Measurements from ENCODE around the gene KCTD7.
"Not testable (repeated sequence)": the region's sequence is repeated elsewhere in the genome, so short reads cannot be mapped to it uniquely, and the experiment has no call there.

The KCTD7 gene

GRCh38 chr7:66628361-66629221 lies at the start of gene KCTD7:
Gene KCTD7, plus strand, starts transcription at chr7:66628881. Its CDS starts 184 bp downstream, at chr7:66629065.
- DNase-seq (ENCODE audit: low read depth in 2 of 3, low spot score in 2 of 3): peak; percentile 83 to 92 (median 83)

DNA sequence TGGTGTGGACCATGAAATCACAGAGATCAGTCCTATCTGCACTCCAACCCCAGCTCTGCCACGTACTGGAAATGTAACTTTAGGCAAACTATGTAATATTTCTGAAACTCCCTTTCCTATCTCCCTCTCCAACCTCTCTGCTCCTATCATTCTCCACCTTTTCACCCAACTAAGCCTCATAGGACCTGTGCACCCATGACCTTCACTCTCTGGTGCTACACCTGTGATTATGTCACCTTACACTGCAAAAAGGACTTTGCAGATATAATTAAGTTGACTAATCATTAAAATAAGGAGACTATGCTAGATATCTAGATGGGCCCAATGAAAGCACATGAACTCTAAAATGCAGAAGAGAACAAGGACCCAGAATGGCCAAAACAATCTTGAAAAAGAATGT lies 48.3 kb upstream of the KCTD7 start:
- DNase-seq (ENCODE audit: low read depth in 2 of 3, low spot score in 2 of 3): not testable (repeated sequence)

GRCh38 chr7:66582816-66583489 lies 45.7 kb upstream of the KCTD7 start:
- DNase-seq (ENCODE audit: low read depth in 2 of 3, low spot score in 2 of 3): not testable (repeated sequence)

GRCh38 chr7:66583490-66584110 lies 45.1 kb upstream of the KCTD7 start:
- DNase-seq (ENCODE audit: low read depth in 2 of 3, low spot score in 2 of 3): no peak

DNA sequence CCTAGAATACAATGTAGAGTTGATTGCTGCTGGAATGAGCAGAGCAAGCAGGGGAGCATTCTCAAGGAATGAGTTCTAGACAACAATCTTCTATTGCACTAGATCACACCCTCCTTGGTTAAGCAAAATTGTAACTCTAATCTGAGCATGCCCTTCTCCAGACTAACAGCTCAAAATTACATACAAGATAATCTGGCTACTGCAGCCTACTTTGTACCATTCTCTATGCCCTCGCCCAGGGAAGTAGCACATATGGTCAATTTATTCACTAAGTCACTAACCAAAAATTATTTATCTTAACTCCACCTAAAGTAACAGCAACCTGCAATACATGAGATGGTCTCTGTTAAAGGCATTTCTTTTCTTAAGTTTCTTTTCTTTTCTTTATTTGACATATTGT lies 42.5 kb upstream of the KCTD7 start:
- DNase-seq (ENCODE audit: low read depth in 2 of 3, low spot score in 2 of 3): no peak

DNA sequence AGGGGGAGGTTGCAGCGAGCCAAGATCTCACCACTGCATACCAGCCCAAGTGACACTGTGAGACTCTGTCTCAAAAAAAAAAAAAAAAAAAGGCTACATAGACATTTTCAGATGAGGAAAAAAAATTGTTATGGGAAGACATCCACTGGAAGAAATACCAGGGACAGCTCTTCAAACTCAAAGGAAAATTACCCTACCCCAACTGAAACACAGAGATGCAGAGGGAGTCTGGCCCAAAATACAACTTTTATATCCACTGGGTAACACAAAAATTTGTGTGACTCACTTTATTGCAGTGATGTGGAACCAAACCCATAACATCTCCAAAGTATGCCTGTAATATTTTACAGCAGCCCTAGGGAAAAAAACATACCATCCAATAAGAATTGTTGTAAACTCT lies 40.5 kb upstream of the KCTD7 start:
- DNase-seq (ENCODE audit: low read depth in 2 of 3, low spot score in 2 of 3): not testable (repeated sequence)

DNA sequence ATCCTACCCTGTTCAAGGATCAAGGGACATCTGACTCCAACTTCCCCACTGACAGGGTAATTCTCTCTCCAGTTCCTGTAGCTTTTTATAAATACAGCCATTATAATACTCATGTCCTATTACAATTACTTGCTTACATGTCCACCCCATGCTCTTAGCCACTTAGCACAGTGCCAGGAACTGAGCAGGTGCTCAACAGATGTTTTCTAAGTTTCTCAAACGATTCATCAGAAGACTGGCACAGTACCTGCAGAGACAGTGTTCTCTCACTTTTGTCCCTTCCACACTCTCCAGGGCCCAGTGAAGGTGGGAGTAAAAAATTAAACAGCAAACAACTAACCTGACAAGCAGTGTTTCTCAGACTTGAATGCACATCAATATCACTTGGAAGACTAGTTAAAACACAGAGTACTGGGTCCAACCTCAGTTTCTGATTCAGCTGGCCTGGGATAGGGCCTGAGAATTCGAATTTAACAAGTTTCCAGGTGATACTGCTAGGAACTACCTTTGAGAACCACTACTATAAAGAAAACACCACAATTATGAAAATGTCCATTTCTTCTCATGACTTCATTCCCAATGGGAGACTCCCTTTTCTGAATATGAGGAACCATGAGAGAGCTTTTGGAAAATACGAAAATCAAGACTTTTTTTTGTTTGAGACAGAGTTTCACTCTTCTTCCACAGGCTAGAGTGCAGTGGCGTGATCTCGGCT lies 39.7 kb upstream of the KCTD7 start:
- not testable (repeated sequence) for DNase-seq (ENCODE audit: low read depth in 2 of 3, low spot score in 2 of 3)

DNA sequence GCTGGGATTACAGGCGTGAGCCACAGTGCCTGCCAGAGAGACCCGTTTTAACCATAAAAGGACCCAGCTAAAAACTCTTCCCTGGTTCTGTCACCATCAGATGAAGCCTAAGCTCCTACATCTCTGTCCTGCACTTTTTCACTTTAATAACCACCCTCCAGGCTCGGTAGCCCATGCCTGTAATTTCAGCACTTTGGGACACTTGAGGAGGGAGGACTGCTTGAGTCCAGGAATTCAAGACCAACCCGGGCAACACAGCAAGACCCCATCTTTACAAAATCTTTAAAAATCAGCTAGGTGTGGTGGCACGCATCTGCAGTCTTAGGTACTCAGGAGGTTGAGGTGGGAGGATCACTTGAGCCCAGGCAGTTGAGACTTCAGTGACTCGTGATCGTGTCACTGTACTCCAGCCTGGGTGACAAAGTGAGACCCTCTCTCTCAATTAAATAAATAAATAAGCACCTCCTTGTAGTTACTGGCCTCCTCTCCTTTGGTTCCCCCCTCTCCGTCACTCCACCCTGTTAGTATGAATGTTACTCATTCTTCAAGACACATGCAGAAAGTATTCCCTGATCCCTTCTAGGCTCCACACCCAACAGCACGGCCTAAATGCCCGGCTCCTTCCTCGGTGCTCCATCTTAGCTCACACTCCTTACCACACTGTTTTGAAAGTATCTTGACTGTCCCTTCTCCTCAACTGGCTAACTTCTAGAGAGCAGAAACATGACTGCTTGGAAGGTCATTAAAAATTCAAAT lies 38.2 kb upstream of the KCTD7 start:
- not testable (repeated sequence) for DNase-seq (ENCODE audit: low read depth in 2 of 3, low spot score in 2 of 3)

- peak in 1 of 3 experiments; percentile 6 for DNase-seq (ENCODE audit: low read depth in 2 of 3, low spot score in 2 of 3)
These were observed 37.5 kb upstream of the KCTD7 start for GRCh38 chr7:66591058-66591798.

DNA sequence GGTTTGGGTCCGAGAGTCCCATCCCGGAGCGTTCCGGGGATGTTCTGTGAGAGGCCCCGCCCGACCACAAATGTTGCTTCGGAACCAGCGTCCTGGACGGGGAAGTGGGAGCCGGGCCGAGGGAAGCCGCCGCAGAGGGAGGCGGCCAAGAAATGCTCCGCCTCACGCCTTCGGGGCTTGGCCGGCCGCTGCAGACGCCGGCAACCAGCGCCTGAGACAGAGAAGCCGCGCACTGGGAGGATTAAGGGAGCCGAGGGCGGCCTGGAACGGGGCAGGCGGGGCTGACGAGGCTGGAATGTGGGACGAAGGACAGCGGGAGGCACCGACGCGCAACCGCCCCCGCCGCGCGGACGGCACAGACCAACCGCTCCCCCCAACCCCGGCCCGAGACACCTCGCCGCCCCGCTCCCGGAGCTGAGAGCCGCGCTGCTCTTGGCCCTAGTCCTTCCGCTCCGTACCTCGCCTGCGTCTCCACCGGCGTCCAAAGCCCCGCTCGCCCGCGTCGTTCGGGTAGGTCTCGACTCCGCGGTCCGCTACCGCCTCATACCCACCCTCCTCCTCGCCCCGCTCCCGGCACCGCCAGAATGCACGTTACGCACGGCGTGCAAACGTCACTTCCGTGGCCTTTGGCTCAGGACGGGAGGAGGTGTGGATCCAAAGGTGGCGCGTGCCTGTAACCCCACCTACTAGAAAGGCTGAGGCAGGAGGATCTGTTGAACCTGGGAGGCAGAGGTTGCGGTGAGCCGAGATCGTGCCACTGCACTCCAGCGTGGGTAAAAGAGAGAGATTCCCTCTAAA lies 36.7 kb upstream of the KCTD7 start:
- peak; percentile 69 to 88 (median 75) for DNase-seq (ENCODE audit: low read depth in 2 of 3, low spot score in 2 of 3)

DNA sequence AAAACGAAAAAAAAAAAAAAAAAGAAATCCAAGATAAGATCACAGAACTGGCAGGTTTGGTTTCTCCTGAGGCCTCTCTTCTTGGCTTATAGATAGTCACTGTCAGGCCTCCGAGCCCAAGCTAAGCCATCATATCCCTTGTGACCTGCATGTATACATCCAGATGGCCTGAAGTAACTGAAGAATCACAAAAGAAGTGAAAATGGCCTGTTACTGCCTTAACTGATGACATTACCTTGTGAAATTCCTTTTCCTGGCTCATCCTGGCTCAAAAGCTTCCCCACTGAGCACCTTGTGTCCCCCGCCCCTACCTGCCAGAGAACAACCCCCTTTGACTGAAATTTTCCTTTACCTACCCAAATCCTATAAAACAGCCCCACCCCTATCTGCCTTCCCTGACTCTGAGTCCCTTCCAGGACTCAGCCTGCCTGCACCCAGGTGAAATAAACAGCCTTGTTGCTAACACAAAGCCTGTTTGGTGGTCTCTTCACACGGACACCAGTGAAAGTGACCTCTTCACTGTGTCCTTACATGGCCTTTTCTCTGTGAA lies 36.0 kb upstream of the KCTD7 start:
- not testable (repeated sequence) for DNase-seq (ENCODE audit: low read depth in 2 of 3, low spot score in 2 of 3)

GRCh38 chr7:66594082-66594481 lies 34.6 kb upstream of the KCTD7 start:
- not testable (repeated sequence) for DNase-seq (ENCODE audit: low read depth in 2 of 3, low spot score in 2 of 3)

- no peak for DNase-seq (ENCODE audit: low read depth in 2 of 3, low spot score in 2 of 3)
These were observed 31.2 kb upstream of the KCTD7 start for GRCh38 chr7:66597461-66597860.

DNA sequence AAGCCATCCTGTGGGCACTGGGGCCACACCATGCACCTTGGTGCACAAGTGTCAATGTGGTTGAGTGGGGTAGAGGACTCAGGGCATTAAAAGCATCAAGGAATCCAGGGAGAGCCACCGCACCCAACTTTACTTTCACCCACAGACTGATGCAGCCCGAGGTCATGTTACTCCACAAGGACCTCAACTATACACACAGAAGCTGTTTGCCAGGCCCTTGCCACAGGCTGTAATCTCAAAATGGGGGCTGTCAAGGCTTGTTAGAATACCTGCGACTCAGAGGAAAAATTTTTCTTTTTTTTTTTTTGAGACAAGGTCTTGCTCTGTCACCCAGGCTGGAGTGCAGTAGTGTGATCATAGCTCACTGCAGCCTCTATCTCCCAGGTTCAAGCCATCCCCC lies 26.5 kb upstream of the KCTD7 start:
- DNase-seq (ENCODE audit: low read depth in 2 of 3, low spot score in 2 of 3): no peak

- no peak for DNase-seq (ENCODE audit: low read depth in 2 of 3, low spot score in 2 of 3)
These were observed 24.5 kb upstream of the KCTD7 start for GRCh38 chr7:66604198-66604597.

GRCh38 chr7:66606540-66607291 lies 22.0 kb upstream of the KCTD7 start:
- not testable (repeated sequence) for DNase-seq (ENCODE audit: low read depth in 2 of 3, low spot score in 2 of 3)

DNA sequence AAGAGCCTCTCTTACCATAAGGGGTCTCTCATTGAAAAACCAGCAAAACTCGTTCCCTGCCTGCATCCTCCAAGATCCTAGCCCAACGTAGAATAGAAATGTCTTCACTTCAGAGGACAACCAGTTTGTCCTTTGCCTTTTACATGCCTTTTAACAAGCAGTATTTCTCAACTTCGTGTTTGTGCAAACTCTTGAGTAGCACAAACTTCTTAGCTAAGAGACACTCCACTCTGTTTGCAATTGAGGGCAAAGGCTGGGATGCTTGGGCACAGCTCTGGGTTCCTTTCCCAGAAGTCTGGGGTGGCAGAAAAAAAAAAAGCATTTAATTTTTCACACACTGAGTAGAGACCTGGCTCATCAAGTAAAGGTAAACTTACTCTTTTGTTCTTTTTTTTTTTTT lies 19.5 kb upstream of the KCTD7 start:
- DNase-seq (ENCODE audit: low read depth in 2 of 3, low spot score in 2 of 3): no peak

- not testable (repeated sequence) for DNase-seq (ENCODE audit: low read depth in 2 of 3, low spot score in 2 of 3)
These were observed 14.1 kb upstream of the KCTD7 start for GRCh38 chr7:66614596-66614995.
